DMS 273 treated with DMSO at 0.1 percent for 48 hours (cell line): ENCODE results near the gene KCTD12.

Experiments
- DNase-seq: peaks from one replicate; lab custom pipeline; 2025; lab: John Stamatoyannopoulos, UW

Gene KCTD12

DNA sequence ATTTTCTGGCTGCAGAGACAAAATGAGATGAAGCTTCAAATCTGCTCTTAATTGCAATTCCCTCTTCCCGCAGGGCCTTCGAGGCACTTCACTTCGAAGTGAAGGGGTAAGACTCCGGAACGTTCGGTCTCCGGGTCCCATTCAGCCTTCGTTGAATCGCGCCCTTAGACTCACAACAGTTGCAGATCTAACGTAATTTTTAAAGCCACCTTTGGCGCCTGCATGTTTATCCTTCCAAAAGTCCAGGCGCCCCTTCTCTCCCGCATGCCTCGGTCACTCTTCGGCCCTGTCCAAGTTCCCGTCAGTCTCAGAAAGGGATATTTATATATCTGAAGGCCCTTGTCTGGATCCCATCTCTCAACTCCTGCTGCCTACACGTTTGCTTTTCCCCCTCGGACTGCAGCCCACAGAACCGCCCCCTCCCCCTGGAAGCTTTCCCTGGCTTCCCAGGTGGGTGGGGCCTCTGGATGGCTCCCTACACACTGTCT is 915 bp upstream of the KCTD12 start:
- DNase-seq, result no peak

DNA sequence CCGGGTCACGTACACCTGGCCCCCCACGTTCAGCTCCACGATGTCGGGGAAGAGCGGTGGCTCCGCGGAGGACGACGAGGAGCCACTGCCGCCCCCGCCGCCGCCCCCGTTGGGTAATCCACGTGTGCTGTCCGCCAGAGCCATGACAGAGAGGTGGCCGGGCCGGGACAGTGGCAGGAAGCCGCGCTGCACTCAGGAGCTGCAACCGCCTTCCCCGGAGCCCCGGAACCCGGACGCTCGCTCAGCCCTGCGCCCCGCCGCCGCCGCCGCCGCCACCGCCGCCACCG is 257 bp downstream of the KCTD12 start:
- no peak for DNase-seq

DNA sequence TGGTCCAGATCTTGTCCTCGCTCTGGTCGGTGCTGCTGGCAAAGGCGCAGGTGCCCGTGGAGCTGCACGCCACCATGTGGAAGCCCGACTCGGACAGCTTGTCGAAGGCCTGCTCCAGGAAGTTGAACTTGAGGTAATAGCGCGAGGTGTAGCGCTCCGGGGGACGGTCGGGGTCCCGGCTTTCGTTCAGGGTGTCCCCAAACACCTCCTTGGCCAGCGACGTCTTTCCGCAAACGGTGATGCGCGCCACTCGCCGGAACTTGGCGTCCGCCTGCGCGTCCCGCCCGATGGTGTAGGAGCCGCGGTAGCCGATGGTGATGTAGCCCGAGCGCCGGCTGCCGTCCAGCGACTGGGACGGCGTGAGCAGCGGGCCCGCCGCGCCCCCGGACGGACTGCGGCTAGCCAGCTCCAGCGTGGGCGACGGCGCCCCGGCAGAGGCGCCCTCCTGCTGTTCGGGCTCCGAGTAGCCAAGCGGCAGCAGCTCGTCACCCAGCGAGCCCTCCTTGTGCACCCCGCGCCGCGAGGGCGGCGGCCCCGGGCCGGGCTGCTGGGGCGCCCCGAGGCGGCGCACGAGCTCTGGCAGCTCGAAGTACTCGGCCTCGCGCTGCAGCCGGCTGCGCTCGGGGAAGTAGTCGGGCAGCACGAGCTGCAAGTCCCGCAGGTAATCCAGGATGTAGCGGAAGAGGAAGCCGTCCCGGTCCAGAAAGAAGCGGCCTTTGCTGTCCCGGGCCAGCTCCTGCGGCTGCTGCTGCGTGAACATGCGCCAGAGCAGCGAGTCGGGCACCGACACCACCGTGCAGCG is 801 bp downstream of the KCTD12 start:
- DNase-seq, result no peak

GRCh38 chr13:76884907-76885202 is 1.4 kb downstream of the KCTD12 start:
- DNase-seq, result no peak

DNA sequence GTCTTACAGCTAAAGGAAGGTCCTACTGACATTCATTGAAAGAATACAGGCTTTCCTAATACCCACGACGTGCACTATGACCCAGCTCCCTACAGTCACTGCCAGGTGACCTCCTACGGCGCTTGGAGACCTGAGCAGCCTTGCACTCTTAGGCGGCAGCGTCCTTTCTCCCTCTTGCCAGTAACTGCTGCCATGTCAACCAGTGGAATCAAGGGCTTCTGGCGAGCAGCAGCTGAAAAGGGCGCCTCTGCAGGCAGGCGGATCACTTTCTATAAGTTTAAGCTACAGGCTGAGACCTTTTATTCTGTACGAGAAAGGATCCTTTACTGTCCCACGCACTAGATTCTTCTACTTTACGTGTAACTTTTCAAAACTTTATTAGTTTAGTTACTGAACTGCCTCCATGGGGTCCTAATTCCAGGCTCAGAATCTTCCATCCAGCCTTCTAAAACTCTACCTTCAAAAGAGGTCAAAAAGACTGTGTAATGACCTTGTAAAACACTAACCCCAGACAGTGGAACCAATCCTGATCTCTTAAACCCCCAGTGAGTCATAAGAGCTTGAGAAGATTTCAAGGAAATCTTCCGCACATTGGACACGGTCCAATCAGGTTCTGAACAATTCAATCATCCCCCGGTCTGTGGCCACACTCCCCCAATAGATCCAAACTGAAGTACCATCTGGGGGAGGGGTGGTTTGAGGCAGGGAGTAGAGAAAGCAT is 1.9 kb downstream of the KCTD12 start:
- DNase-seq, result no peak

GRCh38 chr13:76883236-76883635 is 3.0 kb downstream of the KCTD12 start:
- DNase-seq, result no peak

- no peak for DNase-seq
These were observed 3.8 kb downstream of the KCTD12 start for GRCh38 chr13:76882431-76882830.

GRCh38 chr13:76879883-76880270 is 6.3 kb downstream of the KCTD12 start:
- DNase-seq, result no peak

GRCh38 chr13:76879203-76879882 is 6.9 kb downstream of the KCTD12 start:
- DNase-seq, result no peak

DNA sequence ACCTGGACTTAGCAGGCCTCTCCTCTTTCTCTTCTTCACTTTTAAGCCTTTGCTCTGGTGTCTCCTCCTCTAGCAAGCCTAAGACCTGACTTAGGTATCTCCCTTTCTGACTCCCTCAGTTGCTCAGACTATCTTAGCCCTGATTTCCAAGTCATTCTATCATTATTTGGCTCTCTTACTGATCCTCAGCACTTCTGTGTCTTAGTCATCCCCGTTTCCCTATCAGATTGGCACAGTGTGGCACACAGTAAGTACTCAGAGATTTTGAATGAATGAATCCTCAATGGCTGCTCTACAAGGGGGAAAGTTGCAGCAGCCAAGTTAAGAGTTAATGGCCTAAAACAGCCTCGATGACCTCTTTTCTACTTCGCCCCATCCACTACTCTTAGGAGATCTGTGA is 8.2 kb downstream of the KCTD12 start:
- no peak for DNase-seq

GRCh38 chr13:76875271-76875815 is 10.9 kb downstream of the KCTD12 start:
- DNase-seq, result no peak

GRCh38 chr13:76874479-76874878 is 11.7 kb downstream of the KCTD12 start:
- DNase-seq, result no peak

DNA sequence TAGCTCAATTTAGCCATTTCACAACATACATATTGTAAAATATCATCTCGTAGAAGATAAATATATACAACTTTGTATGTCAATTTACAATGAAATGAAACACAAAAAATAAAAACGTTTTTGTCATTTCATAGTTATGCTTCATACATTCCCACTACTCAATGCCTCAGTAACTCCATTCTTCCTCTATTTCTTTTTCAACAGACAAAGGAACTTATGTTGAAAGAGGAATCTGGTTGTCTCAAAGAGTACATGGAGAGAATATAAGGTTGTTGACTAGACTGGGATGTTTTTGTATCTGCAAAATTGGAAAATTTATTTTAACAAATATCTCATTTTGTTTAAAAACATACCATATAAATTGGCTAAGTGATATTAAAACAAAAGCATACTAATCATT is 12.8 kb downstream of the KCTD12 start:
- DNase-seq, result no peak

DNA sequence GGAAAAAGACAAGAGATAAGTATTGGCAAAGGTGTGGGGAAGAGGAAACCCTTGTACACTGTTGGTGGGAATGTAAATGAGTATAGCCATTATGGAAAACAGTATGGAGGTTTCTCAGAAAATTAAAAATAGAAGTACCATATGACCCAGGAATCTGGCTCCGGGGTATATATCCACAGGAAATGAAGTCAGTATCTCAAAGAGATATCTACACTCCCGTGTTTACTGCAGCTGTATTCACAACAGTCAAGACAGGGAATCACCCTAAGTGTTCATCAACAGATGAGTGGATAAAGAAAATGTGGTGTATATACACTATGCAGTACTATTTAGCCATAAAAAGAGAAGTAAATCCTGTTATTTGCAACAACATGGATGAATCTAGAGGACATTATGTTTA is 13.5 kb downstream of the KCTD12 start:
- no peak for DNase-seq

- no peak for DNase-seq
These were observed 14.8 kb downstream of the KCTD12 start for GRCh38 chr13:76871432-76871831.

- DNase-seq, result peak; percentile 15
These were observed 17.8 kb downstream of the KCTD12 start for GRCh38 chr13:76868371-76868770.

DNA sequence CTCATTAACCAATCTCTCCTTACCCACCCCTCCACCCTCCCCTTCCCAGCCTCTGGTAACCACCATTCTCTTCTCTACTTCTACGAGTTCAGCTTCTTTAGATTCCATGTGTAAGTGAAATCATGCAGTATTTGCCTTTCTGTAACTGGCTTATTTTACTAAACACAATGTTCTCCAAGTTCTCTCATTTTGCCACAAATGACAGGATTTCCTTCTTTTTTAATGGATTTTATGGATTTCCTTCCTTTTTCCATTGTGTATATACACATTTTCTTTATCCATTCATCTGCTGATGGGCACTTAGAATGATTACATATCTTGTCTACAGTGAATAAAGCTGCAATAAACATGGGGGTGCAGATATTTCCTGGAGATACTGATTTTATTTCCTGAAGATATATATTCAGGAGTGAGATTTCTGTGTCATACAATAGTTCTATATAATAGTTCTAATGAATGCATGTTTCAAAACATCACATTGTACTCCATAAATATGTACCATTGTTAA is 20.2 kb downstream of the KCTD12 start:
- no peak for DNase-seq

DNA sequence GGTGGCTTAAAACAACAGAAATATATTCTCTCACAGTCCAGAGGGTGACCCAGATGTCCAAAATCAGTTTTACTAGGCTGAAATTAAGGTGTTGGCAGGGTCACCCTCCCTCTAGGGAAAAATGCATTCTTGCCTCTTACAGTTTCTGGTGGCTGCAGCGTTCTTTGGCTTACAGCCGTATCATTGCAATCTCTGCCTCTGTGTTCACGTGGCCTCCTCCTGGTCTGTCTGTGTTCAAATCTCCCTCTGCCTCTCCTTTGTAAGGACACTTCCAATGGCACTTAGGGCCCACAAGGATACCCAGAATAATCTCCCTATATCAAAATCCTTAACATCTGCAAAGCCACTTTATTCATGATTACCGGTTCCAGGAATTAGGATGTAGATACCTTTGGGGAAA is 21.1 kb downstream of the KCTD12 start:
- DNase-seq, result no peak

- DNase-seq, result no peak
These were observed 21.9 kb downstream of the KCTD12 start for GRCh38 chr13:76864259-76864658.

- DNase-seq, result no peak
These were observed 23.2 kb downstream of the KCTD12 start for GRCh38 chr13:76863022-76863421.

- no peak for DNase-seq
These were observed 24.3 kb downstream of the KCTD12 start for GRCh38 chr13:76861859-76862258.

DNA sequence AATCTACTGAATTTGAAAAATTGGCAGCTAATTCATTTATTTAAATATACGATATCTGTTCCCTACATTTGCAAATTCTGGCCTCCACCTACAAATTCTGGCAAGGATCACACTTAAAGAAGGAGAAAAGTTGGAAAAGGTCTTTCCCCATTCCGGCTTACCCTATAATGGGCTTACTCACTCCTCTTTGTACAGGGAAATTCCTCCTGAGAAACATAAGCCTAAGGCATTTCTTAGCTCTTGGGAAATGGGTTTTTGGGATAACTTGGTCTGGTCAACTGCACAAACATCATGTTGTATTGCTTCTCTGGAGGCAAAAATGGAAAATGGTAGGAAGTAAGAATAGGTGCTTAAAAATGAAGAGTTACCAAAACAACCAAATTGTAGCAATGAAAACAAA is 25.5 kb downstream of the KCTD12 start:
- no peak for DNase-seq

DNA sequence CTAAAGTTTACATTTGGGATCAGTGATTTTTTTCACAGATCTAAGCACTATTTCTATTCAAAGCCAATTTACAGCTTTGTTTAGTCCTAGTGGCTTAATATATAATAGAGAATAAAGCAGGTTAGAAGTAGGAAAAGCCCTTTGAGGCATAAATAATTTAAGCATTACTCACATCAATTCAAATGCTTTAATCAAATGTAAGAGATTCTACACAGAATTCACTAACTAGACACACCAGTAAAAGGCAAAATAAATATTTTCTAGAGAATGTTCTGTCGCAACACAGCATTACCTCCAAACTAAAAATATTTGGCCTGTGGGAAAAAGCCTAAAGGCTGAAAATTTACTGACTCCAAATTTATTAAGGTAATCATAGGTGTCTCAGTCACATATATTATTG is 31.3 kb downstream of the KCTD12 start:
- no peak for DNase-seq
